ENCODE measurements around the gene EPHA1. TPM values are rescaled to one million over a fixed set of nuclear protein-coding genes. Genes with fewer than 3 reads are reported as not detected.
A peak's percentile ranks its signal among the peaks of the same experiment; 100 is the strongest.

EPHA1 gene
- total and polyA plus RNA-seq, 2 experiments from 2014 or later, result 60.7 to 154 TPM

GRCh38 chr7:143390104-143390772 is 18.4 kb downstream of the EPHA1 start:
- Histone ChIP-seq H3K27me3 (ENCODE audit: insufficient read depth) (no peaks in the 10 kb centered on the region), H3F3A (replicated peaks; ENCODE audit: low read depth) (peaks cover 66% of the 10 kb centered on the region), H2AFZ (no peak overlapping the region), H4K20me1 (replicated peaks; ENCODE audit: insufficient read depth) (peaks cover 9% of the 10 kb centered on the region), H3K4me1 (ENCODE audit: insufficient read depth) (no peaks in the 10 kb centered on the region; the same call in 1 of the 2 replicates), H3K4me2 (no peak overlapping the region), H3K27ac (ENCODE audit: low read depth) (peak overlapping the region; percentile 86), H3K4me3 (no peak overlapping the region), H3K9me2 (ENCODE audit: insufficient read depth) (no peaks in the 10 kb centered on the region), H3K79me2 (replicated peaks; ENCODE audit: insufficient read depth) (peaks cover 15% of the 10 kb centered on the region), H3K36me3 (ENCODE audit: insufficient read depth) (peaks cover 23% of the 10 kb centered on the region)
- Mint-ChIP-seq H3K36me3 (ENCODE audit: low read depth) (peaks cover 70% of the 10 kb centered on the region), H3K9me3 (no peaks in the 10 kb centered on the region; the same call in 2 of the 3 replicates), H3K27me3 (ENCODE audit: insufficient read depth, low read depth, poor library complexity) (peaks cover 34% of the 10 kb centered on the region), H3K4me1 (peaks cover 3% of the 10 kb centered on the region; the same call in 2 of the 3 replicates), H3K4me3 (no peak overlapping the region; the same call in 2 of the 3 replicates), H3K27ac (peak overlapping the region; percentile 36; the same call in 1 of the 2 replicates)
- DNase-seq (ENCODE audit: low spot score), result no peak
- peak; percentile 65; the same call in 1 of the 2 replicates for TF ChIP-seq POLR2AphosphoS5 (IDR thresholded peaks at IDR 0.05; ENCODE audit: low read depth)
- TF ChIP-seq, protein P1, sequence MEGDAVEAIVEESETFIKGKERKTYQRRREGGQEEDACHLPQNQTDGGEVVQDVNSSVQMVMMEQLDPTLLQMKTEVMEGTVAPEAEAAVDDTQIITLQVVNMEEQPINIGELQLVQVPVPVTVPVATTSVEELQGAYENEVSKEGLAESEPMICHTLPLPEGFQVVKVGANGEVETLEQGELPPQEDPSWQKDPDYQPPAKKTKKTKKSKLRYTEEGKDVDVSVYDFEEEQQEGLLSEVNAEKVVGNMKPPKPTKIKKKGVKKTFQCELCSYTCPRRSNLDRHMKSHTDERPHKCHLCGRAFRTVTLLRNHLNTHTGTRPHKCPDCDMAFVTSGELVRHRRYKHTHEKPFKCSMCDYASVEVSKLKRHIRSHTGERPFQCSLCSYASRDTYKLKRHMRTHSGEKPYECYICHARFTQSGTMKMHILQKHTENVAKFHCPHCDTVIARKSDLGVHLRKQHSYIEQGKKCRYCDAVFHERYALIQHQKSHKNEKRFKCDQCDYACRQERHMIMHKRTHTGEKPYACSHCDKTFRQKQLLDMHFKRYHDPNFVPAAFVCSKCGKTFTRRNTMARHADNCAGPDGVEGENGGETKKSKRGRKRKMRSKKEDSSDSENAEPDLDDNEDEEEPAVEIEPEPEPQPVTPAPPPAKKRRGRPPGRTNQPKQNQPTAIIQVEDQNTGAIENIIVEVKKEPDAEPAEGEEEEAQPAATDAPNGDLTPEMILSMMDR (conservative IDR thresholded peaks at IDR 0.05; ENCODE audit: low read depth in 2 of 2), result no peak
- no peak for ATAC-seq

DNA sequence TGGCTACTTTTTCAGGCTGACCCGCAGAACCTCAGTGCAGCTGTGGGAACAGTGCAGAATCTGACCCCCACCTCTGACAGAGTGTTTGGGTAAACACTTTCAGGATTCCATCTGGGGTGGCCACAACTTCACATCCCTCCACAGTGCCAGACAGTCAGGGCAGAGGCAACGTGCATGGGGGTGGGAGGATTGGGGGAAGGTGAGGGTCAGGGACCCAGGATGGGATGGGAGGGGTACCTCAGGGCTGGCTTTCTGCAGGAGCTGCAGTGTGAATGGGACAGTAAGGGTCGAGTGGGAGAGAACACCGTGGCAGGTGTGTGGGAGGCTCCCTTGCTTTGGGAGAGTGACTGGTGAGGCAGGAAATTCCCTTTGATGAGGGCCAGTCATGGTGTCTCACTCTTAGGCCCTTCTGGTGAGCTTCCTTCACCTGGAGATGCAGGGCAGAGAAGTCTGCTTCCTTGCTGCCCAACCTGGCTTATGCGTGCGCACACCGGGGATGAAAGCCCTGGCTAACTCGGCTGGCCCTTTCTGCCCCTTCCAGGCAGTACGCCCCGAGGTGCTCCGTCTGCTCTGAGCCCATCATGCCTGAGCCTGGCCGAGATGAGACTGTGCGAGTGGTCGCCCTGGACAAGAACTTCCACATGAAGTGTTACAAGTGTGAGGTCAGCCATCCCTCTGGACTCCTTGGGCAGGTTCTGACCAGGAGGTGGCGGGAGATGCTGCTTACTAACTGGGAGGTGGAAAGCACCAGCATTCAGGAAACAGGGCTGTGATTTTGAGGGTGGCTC is 19.1 kb downstream of the EPHA1 start:
- H3F3A ChIP-seq (replicated peaks; ENCODE audit: low read depth), result peaks cover 66% of the 10 kb centered on the region
- H3K79me2 ChIP-seq (replicated peaks; ENCODE audit: insufficient read depth), result peaks cover 22% of the 10 kb centered on the region
- Mint-ChIP-seq H3K27ac (peak overlapping the region; percentile 50; the same call in 1 of the 2 replicates), H3K36me3 (ENCODE audit: low read depth) (peaks cover 63% of the 10 kb centered on the region), H3K9me3 (no peaks in the 10 kb centered on the region; the same call in 2 of the 3 replicates), H3K4me3 (no peak overlapping the region), H3K4me1 (peaks cover 3% of the 10 kb centered on the region; the same call in 2 of the 3 replicates), H3K27me3 (ENCODE audit: insufficient read depth, low read depth, poor library complexity) (peaks cover 34% of the 10 kb centered on the region)
- no peaks in the 10 kb centered on the region; the same call in 1 of the 2 replicates for H3K4me1 ChIP-seq (ENCODE audit: insufficient read depth)
- no peak overlapping the region for H3K4me3 ChIP-seq
- H3K9me2 ChIP-seq (ENCODE audit: insufficient read depth), result no peaks in the 10 kb centered on the region
- H3K4me2 ChIP-seq, result no peak overlapping the region
- H3K27ac ChIP-seq (ENCODE audit: low read depth), result peak overlapping the region; percentile 86
- H3K36me3 ChIP-seq (ENCODE audit: insufficient read depth), result peaks cover 21% of the 10 kb centered on the region
- DNase-seq (ENCODE audit: low spot score), result no peak
- no peak overlapping the region for H2AFZ ChIP-seq
- no peak for ATAC-seq
- H4K20me1 ChIP-seq (replicated peaks; ENCODE audit: insufficient read depth), result peaks cover 17% of the 10 kb centered on the region
- TF ChIP-seq POLR2AphosphoS5 (IDR thresholded peaks at IDR 0.05; ENCODE audit: low read depth) (no peak), EZH2 (IDR thresholded peaks at IDR 0.05; ENCODE audit: low read depth, unreplicated experiment) (no peak), NANOG (IDR thresholded peaks at IDR 0.05; ENCODE audit: borderline replicate concordance) (no peak), REST (IDR thresholded peaks at IDR 0.05; ENCODE audit: unreplicated experiment) (no peak), JUNB (IDR thresholded peaks at IDR 0.05; ENCODE audit: unreplicated experiment) (no peak)
- TF ChIP-seq, protein P1 (conservative IDR thresholded peaks at IDR 0.05; ENCODE audit: low read depth in 2 of 2), result peak in 1 of 2 experiments; percentile 45; a peak in 2 of 4 replicates
- H3K27me3 ChIP-seq (ENCODE audit: insufficient read depth), result no peaks in the 10 kb centered on the region

Measured in GM23338 (cell line).